HG03565 (cell line): ENCODE data around the gene CLDN11.

Experiments used
- ATAC-seq: cut with Tn5 transposase; IDR thresholded peaks from one replicate; pipeline ENCODE4 v1.9.1; 2021; ENCODE audit warnings: mild to moderate bottlenecking, moderate library complexity; ENCODE audit not compliant: unreplicated experiment

Gene CLDN11

GRCh38 chr3:170418422-170419398 lies at the start of gene CLDN11:
Gene CLDN11, plus strand, starts transcription at chr3:170418868. Its CDS starts 199 bp downstream, at chr3:170419067.
- ATAC-seq = no peak

DNA sequence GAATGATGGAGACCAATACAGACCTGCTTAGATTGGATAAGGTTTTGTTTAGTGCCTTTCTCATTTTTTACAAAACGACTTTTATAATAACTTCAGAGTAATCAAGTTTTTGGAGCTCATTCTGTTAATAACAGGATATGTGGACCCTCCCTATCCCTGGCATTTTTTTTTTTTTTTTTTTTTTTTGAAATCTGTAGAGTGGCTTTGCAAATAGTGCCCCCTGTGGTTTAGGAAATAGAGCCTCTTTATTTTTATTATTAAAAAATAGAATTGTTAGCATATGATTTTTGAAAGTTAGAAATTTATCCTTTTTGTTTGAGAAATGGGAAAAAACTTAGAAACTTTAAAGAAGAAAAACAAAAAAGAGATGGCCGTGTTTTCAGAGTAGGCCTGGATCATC lies 49.7 kb upstream of the CLDN11 start:
- no peak for ATAC-seq

GRCh38 chr3:170372190-170372879 lies 46.3 kb upstream of the CLDN11 start:
- ATAC-seq = no peak

DNA sequence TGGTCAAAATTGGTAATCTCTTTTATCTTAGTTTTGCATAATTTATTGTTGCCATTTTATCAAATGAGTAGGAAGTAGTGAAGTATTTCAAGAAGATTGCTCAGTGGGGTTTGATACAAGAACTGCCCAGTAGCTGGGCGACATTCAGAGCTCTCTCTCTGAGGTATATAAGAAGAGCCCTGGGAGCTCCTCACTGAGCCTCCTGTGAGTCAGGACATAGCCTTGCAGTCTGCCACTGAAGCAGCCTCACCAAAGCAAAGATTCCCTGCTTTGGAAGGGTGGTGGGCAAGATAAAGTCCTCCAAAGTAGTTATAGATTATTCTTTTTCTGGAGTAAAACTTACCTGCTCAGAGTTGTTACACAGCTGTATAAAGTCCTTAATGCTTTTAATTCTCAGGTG lies 35.1 kb upstream of the CLDN11 start:
- no peak for ATAC-seq

GRCh38 chr3:170386468-170386867 lies 32.2 kb upstream of the CLDN11 start:
- ATAC-seq = no peak

GRCh38 chr3:170387950-170388349 lies 30.7 kb upstream of the CLDN11 start:
- ATAC-seq = no peak

GRCh38 chr3:170391108-170391507 lies 27.6 kb upstream of the CLDN11 start:
- ATAC-seq = no peak

- no peak for ATAC-seq
Measured at GRCh38 chr3:170397685-170398084, 21.0 kb upstream of the CLDN11 start.

DNA sequence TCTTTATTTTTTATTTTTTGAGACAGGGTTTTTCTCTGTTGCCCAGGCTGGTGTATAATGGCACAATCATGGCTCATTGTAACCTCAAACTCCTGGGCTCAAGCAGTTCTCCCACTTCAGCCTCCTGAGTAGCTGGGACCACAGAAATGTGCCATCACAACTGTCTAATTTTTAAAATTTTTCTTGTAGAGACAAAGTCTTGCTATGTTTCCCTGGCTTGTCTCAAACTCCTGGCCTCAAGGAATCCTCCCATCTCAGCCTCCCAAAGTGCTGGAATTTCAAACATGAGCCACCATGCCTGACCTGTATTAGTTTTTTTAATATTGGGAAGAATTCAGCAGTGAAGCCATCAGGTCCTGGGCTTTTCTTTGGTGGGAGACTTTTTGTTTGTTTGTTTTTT lies 13.6 kb upstream of the CLDN11 start:
- no peak for ATAC-seq

DNA sequence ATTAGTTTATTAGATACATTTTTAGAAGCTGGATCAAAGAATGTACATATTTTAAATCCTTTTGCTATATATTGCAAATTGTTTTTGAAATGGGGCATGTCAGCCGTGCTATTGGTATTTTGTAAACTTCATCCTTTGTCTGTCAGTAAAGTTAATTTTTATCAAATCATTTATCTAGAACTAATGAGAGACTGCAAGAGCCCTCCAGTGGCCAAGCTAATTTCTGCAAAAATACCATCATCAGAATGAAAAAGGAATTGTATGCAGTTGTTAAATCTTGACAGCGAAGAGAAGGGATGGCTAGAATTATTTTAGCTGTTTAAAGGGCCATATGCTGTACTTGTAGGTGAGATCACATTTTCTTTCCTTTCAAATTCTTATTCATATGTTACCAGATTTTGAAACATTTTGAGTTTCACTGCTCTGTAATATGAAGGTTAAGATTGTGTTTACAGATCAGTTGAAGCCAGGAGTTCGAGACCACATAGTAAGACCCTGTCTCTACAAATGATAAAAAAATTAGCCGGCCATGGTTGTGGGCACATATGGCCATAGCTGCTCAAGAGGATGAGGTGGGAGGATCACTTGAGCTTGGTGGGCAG lies 8.1 kb upstream of the CLDN11 start:
- no peak for ATAC-seq

- ATAC-seq = no peak
Measured at GRCh38 chr3:170413291-170413690, 5.4 kb upstream of the CLDN11 start.

DNA sequence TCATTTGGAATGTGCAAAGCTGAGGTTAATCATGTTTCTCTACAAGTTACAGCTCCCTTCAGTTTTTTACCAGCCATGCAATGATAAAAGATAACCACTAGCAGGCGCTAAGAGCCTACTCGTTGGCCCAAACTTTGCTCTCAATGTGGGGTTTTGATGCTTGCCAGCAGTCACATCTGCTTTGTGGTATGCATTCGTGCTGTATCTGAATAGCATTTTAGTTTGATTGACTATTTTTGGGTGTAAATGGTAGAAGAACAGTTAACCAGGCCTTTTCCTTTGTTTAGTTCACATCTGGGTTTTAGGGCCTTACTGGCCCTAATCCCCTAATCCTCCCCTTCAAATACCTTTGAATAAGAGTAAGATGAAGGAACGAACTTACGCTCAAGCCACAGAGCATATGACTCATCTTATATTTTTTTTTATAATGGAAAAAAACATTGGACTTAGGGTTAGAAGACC lies 4.4 kb upstream of the CLDN11 start:
- ATAC-seq = peak; percentile 52

GRCh38 chr3:170417090-170417489 lies 1.6 kb upstream of the CLDN11 start:
- ATAC-seq = no peak

- ATAC-seq = no peak
Measured at GRCh38 chr3:170419557-170420087, 954 bp downstream of the CLDN11 start.

GRCh38 chr3:170420307-170420821 lies 1.7 kb downstream of the CLDN11 start:
- ATAC-seq = no peak

DNA sequence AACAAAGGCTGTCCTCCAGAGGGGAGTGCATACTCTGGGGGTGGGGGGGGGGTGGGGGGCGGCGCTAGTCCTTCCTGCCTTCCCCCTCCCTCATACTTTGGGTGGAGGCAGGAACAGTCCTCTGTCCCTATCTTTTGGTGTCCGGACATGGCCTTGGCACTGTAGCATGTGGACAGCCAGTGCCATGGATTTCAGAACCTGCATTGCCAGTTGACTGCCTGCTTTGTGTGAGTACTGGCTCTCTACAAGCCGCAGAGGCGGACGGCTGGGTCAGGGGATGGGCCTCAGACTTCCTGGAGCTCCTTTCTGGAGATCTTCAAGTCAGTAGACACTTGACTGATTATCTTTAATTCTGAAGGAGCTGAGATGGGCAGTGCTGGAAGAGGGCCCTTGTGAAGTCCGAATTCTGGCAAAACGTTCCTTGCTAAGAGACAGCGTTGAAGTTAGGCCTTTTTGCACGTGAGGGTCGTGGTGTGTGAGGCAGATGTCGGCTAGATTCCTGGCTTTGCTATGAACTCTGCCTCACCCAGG lies 2.5 kb downstream of the CLDN11 start:
- ATAC-seq = no peak

DNA sequence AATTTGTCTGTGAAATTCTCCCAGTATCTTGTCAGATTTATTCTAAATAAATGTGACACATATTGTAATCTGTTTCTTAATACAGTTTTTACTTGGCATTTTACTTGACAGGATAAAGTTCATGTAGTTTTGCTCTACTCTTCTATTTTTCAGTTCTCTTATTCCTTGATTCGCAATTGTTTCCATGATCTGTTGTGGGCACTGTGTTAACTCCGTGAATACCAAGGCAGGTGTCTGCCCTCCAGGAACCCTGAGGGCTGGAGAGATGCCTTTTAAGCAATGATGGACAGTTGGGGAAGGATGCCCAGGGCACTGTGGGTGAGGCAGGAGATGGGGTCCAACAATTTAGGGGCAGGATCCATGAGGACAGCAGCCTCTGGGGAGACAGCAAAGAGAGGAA lies 3.1 kb downstream of the CLDN11 start:
- no peak for ATAC-seq

GRCh38 chr3:170423001-170423615 lies 4.4 kb downstream of the CLDN11 start:
- no peak for ATAC-seq

- no peak for ATAC-seq
Measured at GRCh38 chr3:170424879-170425278, 6.2 kb downstream of the CLDN11 start.

DNA sequence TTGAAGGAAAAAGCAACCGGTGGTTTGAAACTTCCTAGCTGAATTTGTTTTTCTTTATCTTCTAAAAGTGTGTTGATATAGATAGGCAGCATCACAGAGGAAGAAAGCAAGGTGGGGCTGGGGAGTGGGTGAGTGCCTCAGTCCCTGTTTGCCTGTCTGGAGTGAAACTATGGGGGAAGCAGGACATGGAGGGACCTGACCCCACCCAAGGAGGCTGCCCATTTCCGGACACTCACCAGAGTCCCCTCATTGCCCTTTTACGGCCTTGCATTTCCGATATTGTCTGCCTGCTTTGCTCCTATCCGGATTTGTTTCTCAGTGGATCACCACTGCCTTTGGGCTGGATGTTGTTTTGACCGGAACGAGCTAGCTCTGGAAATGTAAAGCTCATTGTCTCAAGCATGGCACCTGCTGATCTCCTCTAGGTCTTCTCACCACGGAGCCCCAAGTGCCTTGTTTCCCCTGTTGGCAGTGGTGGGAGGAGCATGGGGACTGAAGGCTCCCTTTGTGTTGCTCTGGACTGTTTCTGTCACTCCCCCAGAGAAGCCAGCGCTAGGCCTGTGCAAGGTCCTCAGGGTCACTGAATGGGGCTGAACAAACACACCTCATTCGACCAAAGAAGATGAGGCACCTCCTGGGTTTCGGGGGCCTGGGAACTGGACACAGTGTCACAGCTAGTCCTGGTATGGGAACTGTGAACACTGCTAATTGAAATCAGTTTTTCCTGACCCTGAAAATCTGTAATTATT lies 7.0 kb downstream of the CLDN11 start:
- ATAC-seq = no peak
